ENCODE results near the gene CAMK2A.
A peak's percentile ranks its signal among the peaks of the same experiment; 100 is the strongest.

DNA sequence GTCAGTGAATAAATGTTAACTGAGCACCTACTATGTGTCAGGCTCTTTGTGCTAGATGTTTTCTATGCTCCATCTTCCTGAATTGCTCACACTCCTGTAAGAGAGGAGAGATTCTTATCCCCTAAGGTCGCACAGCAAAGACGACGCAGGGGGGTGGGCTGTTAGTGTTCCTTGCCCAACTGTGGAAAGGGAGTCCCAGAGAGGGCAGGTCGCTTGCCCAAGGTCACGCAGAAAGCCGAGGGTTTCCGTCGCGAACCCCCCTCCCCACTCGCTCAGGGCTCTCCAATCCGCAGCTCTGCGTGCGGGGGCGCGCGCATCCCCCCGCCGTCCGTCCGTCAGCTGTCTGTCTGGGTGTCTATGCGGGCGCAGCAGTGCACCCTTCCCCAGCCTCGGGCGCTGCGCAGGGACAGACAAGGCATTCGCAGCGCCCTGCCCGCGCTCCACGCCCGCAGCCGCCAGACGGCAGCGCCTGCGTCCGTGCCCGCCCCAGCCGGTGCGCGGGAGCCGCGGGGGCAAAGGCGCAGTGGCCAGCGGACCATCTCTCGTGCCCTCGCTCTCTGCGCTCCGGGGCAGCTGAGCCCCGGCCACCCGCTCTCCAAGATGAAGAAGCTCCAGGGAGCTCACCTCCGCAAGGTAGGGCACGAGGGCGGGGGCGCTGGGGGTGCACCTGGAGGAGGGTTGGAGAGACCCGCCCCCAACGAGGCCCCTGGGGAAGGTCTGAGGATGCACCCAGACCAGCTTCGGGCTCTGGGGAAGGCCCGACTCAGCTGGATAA is 99.7 kb downstream of the CAMK2A start, which contains the start of gene SLC6A7:
- TF ChIP-seq EZH2 (IDR thresholded peaks at IDR 0.05; ENCODE audit: borderline replicate concordance, low read depth, low read length, severe bottlenecking): peak; percentile 81
- TF ChIP-seq, protein P1, sequence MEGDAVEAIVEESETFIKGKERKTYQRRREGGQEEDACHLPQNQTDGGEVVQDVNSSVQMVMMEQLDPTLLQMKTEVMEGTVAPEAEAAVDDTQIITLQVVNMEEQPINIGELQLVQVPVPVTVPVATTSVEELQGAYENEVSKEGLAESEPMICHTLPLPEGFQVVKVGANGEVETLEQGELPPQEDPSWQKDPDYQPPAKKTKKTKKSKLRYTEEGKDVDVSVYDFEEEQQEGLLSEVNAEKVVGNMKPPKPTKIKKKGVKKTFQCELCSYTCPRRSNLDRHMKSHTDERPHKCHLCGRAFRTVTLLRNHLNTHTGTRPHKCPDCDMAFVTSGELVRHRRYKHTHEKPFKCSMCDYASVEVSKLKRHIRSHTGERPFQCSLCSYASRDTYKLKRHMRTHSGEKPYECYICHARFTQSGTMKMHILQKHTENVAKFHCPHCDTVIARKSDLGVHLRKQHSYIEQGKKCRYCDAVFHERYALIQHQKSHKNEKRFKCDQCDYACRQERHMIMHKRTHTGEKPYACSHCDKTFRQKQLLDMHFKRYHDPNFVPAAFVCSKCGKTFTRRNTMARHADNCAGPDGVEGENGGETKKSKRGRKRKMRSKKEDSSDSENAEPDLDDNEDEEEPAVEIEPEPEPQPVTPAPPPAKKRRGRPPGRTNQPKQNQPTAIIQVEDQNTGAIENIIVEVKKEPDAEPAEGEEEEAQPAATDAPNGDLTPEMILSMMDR (IDR thresholded peaks at IDR 0.05; ENCODE audit: extremely low read depth in 1 of 2, insufficient read depth in 1 of 2, low read depth in 1 of 2, low read length in 2 of 2): no peak
- no peak for TF ChIP-seq POLR2AphosphoS5 (IDR thresholded peaks at IDR 0.05; ENCODE audit: insufficient read depth, low read depth, low read length)
- TF ChIP-seq POLR2A (IDR thresholded peaks at IDR 0.05; ENCODE audit: low read depth, low read length): no peak
- TF ChIP-seq, protein P2, sequence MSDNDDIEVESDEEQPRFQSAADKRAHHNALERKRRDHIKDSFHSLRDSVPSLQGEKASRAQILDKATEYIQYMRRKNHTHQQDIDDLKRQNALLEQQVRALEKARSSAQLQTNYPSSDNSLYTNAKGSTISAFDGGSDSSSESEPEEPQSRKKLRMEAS (IDR thresholded peaks at IDR 0.05; ENCODE audit: insufficient read depth, insufficient read length): no peak
- no peak for TF ChIP-seq MYC (IDR thresholded peaks at IDR 0.05; ENCODE audit: low read depth, low read length)
- no peak for TF ChIP-seq GATA2 (IDR thresholded peaks at IDR 0.05; ENCODE audit: insufficient read depth, insufficient read length, low read depth, low read length)
- no peak for TF ChIP-seq FOS (IDR thresholded peaks at IDR 0.05; ENCODE audit: borderline replicate concordance, insufficient read depth, low read length)

All from endothelial cell of umbilical vein (primary cell).